SK-N-SH (cell line): ENCODE results near the gene CACNA2D3. TPM values are rescaled to one million over a fixed set of nuclear protein-coding genes. Genes with fewer than 3 reads are reported as not detected.

Experiments used
- CTCF ChIA-PET: fragments of 300-600, 350-600 bp; formaldehyde crosslinking; extraction: SDS; loops from one replicate; lab custom pipeline; 2021; lab: Yijun Ruan, JAX
- POLR2A ChIA-PET: fragments of 350-600 bp; sonication (Branson Sonifier 250); formaldehyde crosslinking; extraction: SDS; loops from one replicate; lab custom pipeline; 2020; ENCODE audit warnings: antibody characterized with exemption, inconsistent platforms; lab: Yijun Ruan, JAX
- DNase-seq: peaks from one replicate; pipeline ENCODE4 v3.0.0; 2012
- H2AFZ ChIP-seq: fragments of 200-600 bp; sonication (generic); 2 replicates; pipeline ENCODE4 v1.8.1; 2016; ENCODE audit warnings: antibody characterized with exemption, mild to moderate bottlenecking, low read depth
- H3F3A ChIP-seq: fragments of 200-600 bp; sonication (generic); replicated peaks from 2 replicates; pipeline ENCODE3; 2016; ENCODE audit warnings: antibody characterized with exemption, mild to moderate bottlenecking; ENCODE audit not compliant: insufficient read depth
- H3K27ac ChIP-seq, 2 experiments: fragments of 200-500 bp in 1 of 2; fragments of 200-600 bp in 1 of 2; sonication (Bioruptor generic) in 1 of 2; sonication (generic), shearing (Covaris generic) in 1 of 2; 2 replicates each; pipeline versions ENCODE4 v1.5.1 to v1.6.1; 2014 to 2016; ENCODE audit warnings: low read depth in 2 of 2, inconsistent platforms in 1 of 2, low read length in 1 of 2, mild to moderate bottlenecking in 1 of 2, mixed read lengths in 1 of 2
- H3K27me3 ChIP-seq: fragments of 200-600 bp; sonication (generic), shearing (Covaris generic); 2 replicates; pipeline ENCODE4 v1.6.1; 2016; ENCODE audit warnings: mixed run types; ENCODE audit not compliant: insufficient read depth
- H3K36me3 ChIP-seq, 2 experiments: fragments of 200-500 bp in 1 of 2; fragments of 200-600 bp in 1 of 2; sonication (Bioruptor generic) in 1 of 2; sonication (generic) in 1 of 2; replicated peaks in 1 of 2; 2 replicates each; pipeline versions ENCODE3 to v1.5.1; 2014 to 2016; ENCODE audit warnings: low read length in 1 of 2, mild to moderate bottlenecking in 1 of 2; ENCODE audit not compliant: insufficient read depth in 2 of 2, control insufficient read depth in 1 of 2
- H3K4me1 ChIP-seq, 2 experiments: fragments of 200-500 bp in 1 of 2; fragments of 200-600 bp in 1 of 2; sonication (Bioruptor generic) in 1 of 2; sonication (generic), shearing (Covaris generic) in 1 of 2; 2 replicates each; pipeline versions ENCODE4 v1.5.1 to v1.6.1; 2014 to 2016; ENCODE audit warnings: low read depth in 1 of 2, low read length in 1 of 2, mixed run types in 1 of 2; ENCODE audit not compliant: insufficient read depth in 2 of 2, control insufficient read depth in 1 of 2
- H3K4me2 ChIP-seq: fragments of 200-600 bp; sonication (generic), shearing (Covaris generic); 2 replicates; pipeline ENCODE4 v1.6.1; 2017; ENCODE audit warnings: mixed run types
- H3K4me3 ChIP-seq, 2 experiments: fragments of 200-500 bp in 1 of 2; fragments of 200-600 bp in 1 of 2; sonication (Bioruptor generic) in 1 of 2; sonication (generic), shearing (Covaris generic) in 1 of 2; 2 replicates each; pipeline versions ENCODE4 v1.5.1 to v1.8.1; 2014 to 2016; ENCODE audit warnings: low read depth in 2 of 2, inconsistent platforms in 1 of 2, low read length in 1 of 2, mild to moderate bottlenecking in 1 of 2, mixed read lengths in 1 of 2, moderate library complexity in 1 of 2
- H3K79me2 ChIP-seq: fragments of 200-600 bp; sonication (generic); 2 replicates; pipeline ENCODE4 v1.8.1; 2017; ENCODE audit warnings: mild to moderate bottlenecking; ENCODE audit not compliant: insufficient read depth
- H3K9ac ChIP-seq: fragments of 200-600 bp; sonication (generic); 2 replicates; pipeline ENCODE4 v1.6.1; 2017; ENCODE audit warnings: mixed run types
- H3K9me2 ChIP-seq: fragments of 200-600 bp; sonication (generic); 2 replicates; pipeline ENCODE4 v1.6.1; 2017; ENCODE audit warnings: mixed run types
- H3K9me3 ChIP-seq: fragments of 200-600 bp; sonication (generic); 2 replicates; pipeline ENCODE4 v1.6.1; 2017; ENCODE audit warnings: mixed run types, mild to moderate bottlenecking, moderate library complexity
- H4K20me1 ChIP-seq: fragments of 200-600 bp; sonication (generic); 2 replicates; pipeline ENCODE4 v1.6.1; 2017; ENCODE audit warnings: mild to moderate bottlenecking, mixed run types; ENCODE audit not compliant: insufficient read depth
- CHD2 ChIP-seq: fragments of 150-350 bp; IDR thresholded peaks from 2 replicates; pipeline ENCODE4 v1.6.1; 2018; ENCODE audit warnings: low read length; ENCODE audit not compliant: partially characterized antibody
- ELF1 ChIP-seq: IDR thresholded peaks from 2 replicates; pipeline ENCODE4 v1.4.0; 2012
- GATA2 ChIP-seq: sonication (generic); formaldehyde crosslinking; IDR thresholded peaks from 2 replicates; pipeline ENCODE4 v1.5.0; 2020; ENCODE audit warnings: mild to moderate bottlenecking, missing genetic modification reagents
- JUND ChIP-seq: IDR thresholded peaks from 2 replicates; pipeline ENCODE4 v1.4.0; 2012
- MAX ChIP-seq: IDR thresholded peaks from 2 replicates; pipeline ENCODE4 v1.4.0; 2012; ENCODE audit warnings: low read depth
- PBX3 ChIP-seq: IDR thresholded peaks from 2 replicates; pipeline ENCODE4; 2012
- POLR2AphosphoS5 ChIP-seq: IDR thresholded peaks from 2 replicates; pipeline ENCODE4 v1.6.1; 2012; ENCODE audit warnings: low read depth, low read length
- RCOR1 ChIP-seq: fragments of 150-350 bp; IDR thresholded peaks from 2 replicates; pipeline ENCODE4 v1.6.1; 2017; ENCODE audit warnings: antibody characterized with exemption, low read length
- RFX5 ChIP-seq: IDR thresholded peaks from 2 replicates; pipeline ENCODE4 v1.6.1; 2012; ENCODE audit warnings: mild to moderate bottlenecking, improper control_type of control experiment, low read length
- SMC3 ChIP-seq: IDR thresholded peaks from 2 replicates; pipeline ENCODE4 v1.6.1; 2012; ENCODE audit warnings: low read depth, low read length, improper control_type of control experiment
- TAF1 ChIP-seq: IDR thresholded peaks from 2 replicates; pipeline ENCODE4 v1.6.1; 2012; ENCODE audit warnings: low read depth, mild to moderate bottlenecking, low read length, moderate library complexity, borderline replicate concordance
- TCF12 ChIP-seq: IDR thresholded peaks from 2 replicates; pipeline ENCODE4 v1.4.0; 2012
- TEAD4 ChIP-seq: IDR thresholded peaks from 2 replicates; pipeline ENCODE4 v1.4.0; 2012; ENCODE audit warnings: mild to moderate bottlenecking, borderline replicate concordance; ENCODE audit not compliant: insufficient read depth
- polyA plus RNA-seq, 3 experiments: library from polyadenylated mRNA; depleted of rRNA; stranded (reverse); fragments of >200 nt; gene quantifications; 2 replicates each; pipeline ENCODE4 v1.2.3, GENCODE V29; 2012
- TF ChIP-seq, protein P1 (sequence below): IDR thresholded peaks from 2 replicates; pipeline ENCODE4 v1.4.0; 2012; ENCODE audit warnings: low read depth, borderline replicate concordance

CACNA2D3 gene
- polyA plus RNA-seq, 1 of the 3 experiments (the other 2 are of a cell fraction) = 0.15 TPM

- TF ChIP-seq, protein P1, sequence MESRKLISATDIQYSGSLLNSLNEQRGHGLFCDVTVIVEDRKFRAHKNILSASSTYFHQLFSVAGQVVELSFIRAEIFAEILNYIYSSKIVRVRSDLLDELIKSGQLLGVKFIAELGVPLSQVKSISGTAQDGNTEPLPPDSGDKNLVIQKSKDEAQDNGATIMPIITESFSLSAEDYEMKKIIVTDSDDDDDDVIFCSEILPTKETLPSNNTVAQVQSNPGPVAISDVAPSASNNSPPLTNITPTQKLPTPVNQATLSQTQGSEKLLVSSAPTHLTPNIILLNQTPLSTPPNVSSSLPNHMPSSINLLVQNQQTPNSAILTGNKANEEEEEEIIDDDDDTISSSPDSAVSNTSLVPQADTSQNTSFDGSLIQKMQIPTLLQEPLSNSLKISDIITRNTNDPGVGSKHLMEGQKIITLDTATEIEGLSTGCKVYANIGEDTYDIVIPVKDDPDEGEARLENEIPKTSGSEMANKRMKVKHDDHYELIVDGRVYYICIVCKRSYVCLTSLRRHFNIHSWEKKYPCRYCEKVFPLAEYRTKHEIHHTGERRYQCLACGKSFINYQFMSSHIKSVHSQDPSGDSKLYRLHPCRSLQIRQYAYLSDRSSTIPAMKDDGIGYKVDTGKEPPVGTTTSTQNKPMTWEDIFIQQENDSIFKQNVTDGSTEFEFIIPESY = no peak
- no peak for TF ChIP-seq RCOR1
- no peak for TF ChIP-seq TAF1
- TF ChIP-seq GATA2 (CRISPR knock-in tag) = no peak
- TF ChIP-seq, all 33 proteins: peak for 0
These were observed 59.9 kb downstream of the CACNA2D3 start (continued) for GRCh38 chr3:54182242-54182641.

- ChIA-PET POLR2A (no interaction called here), CTCF (no interaction called here)
- no peak overlapping the region for H3K4me3 ChIP-seq
- H3K36me3 ChIP-seq = no peaks in the 10 kb centered on the region
- H2AFZ ChIP-seq = no peak overlapping the region
- H3F3A ChIP-seq = no peaks in the 10 kb centered on the region
- no peaks in the 10 kb centered on the region for H3K9me3 ChIP-seq
- H3K9me2 ChIP-seq = no peaks in the 10 kb centered on the region
- H3K4me2 ChIP-seq = no peak overlapping the region
- no peak for DNase-seq
- no peaks in the 10 kb centered on the region for H3K27me3 ChIP-seq
- H3K4me1 ChIP-seq = no peaks in the 10 kb centered on the region
- H3K27ac ChIP-seq = no peak overlapping the region
- TF ChIP-seq POLR2AphosphoS5 (no peak), CHD2 (no peak), ELF1 (no peak), TAF1 (no peak), JUND (no peak), SMC3 (no peak), MAX (no peak), TCF12 (no peak), RFX5 (no peak), TEAD4 (no peak), PBX3 (no peak)
- TF ChIP-seq, protein P1 = no peak
- no peaks in the 10 kb centered on the region for H3K79me2 ChIP-seq
- H3K9ac ChIP-seq = no peak overlapping the region
- H4K20me1 ChIP-seq = no peaks in the 10 kb centered on the region
These were observed 63.4 kb downstream of the CACNA2D3 start for GRCh38 chr3:54185740-54186139.
